Mucosa of descending colon (tissue), 3 donors: ENCODE results near the gene C16orf90. TPM values are rescaled to one million over a fixed set of nuclear protein-coding genes. Genes with fewer than 3 reads are reported as not detected.

Source experiments
- ATAC-seq: fragments of 200-7000 bp; cut with Tn5 transposase; one replicate; pipeline ENCODE4 v1.9.1; 2020; ENCODE audit warnings: mild to moderate bottlenecking, moderate library complexity
- DNase-seq, 3 donors: peaks; one replicate each; pipeline ENCODE4 v3.0.0-alpha.2; 2020
- H3K36me3 ChIP-seq: fragments of 200-600 bp; one replicate; pipeline ENCODE4 v1.8.0; 2021; ENCODE audit warnings: low read depth, mild to moderate bottlenecking
- H3K4me1 ChIP-seq: fragments of 200-600 bp; one replicate; pipeline ENCODE4 v1.8.0; 2021; ENCODE audit warnings: low read depth, mild to moderate bottlenecking
- H3K4me3 ChIP-seq: fragments of 200-600 bp; one replicate; pipeline ENCODE4 v1.8.0; 2021; ENCODE audit warnings: mild to moderate bottlenecking
- H3K9me3 ChIP-seq: fragments of 200-600 bp; one replicate; pipeline ENCODE4 v1.8.0; 2021; ENCODE audit warnings: mild to moderate bottlenecking
- CTCF ChIP-seq: fragments of 200-600 bp; IDR thresholded peaks from one replicate; pipeline ENCODE4 v1.8.0; 2022; ENCODE audit warnings: antibody characterized with exemption, mild to moderate bottlenecking
- intact Hi-C, 2 donors: fragments of 100-400 bp; cut with DNase I in 1 of 2; cut with micrococcal nuclease in 1 of 2; formaldehyde crosslinking; loops; one replicate each; pipeline versions ENCODE4 v1.11.0 to v1.11.1; 2022; cut with DNase I, micrococcal nuclease
- total RNA-seq, 3 donors: library from RNA; stranded (reverse); fragmentation: NEBNext Ultra II Directional in 2 of 3; extraction: Animal tissue kit (Norgen Biotek cat#: 25700) in 2 of 3; gene quantifications; one replicate each; pipeline versions ENCODE4 v1.2.1 to v1.2.4, GENCODE V29; 2021 to 2023
- donor health status: DM: no; HTN: no; CAD: no; lungs with moderate emphysema.
- donor health status: DM: no; HTN: no; CAD: no.
- donor health status: DM: no; HTN: yes; CAD: no.

The C16orf90 gene
- total RNA-seq, 3 donors from 2014 or later, result not detected

GRCh38 chr16:3525951-3526350, 30.7 kb upstream of the C16orf90 start:
- peaks cover 4% of the 10 kb centered on the region for H3K36me3 ChIP-seq
- no peaks in the 10 kb centered on the region for H3K4me1 ChIP-seq
- no peak for DNase-seq
- H3K4me3 ChIP-seq, result no peak overlapping the region
- no peak for TF ChIP-seq CTCF
- no peak for ATAC-seq
- intact Hi-C loops, result no loop called here
- H3K9me3 ChIP-seq, result no peaks in the 10 kb centered on the region

- TF ChIP-seq CTCF, result no peak
- intact Hi-C loops, result no loop called here
- peaks cover 4% of the 10 kb centered on the region for H3K36me3 ChIP-seq
- DNase-seq (no peak), ATAC-seq (no peak)
- H3K4me1 ChIP-seq, result no peaks in the 10 kb centered on the region
- no peak overlapping the region for H3K4me3 ChIP-seq
- no peaks in the 10 kb centered on the region for H3K9me3 ChIP-seq
Observed at GRCh38 chr16:3523281-3523680, 28.0 kb upstream of the C16orf90 start.

- no peak for TF ChIP-seq CTCF
- no peak overlapping the region for H3K4me3 ChIP-seq
- no peak for ATAC-seq
- no peaks in the 10 kb centered on the region for H3K4me1 ChIP-seq
- intact Hi-C loops, result no loop called here
- H3K9me3 ChIP-seq, result no peaks in the 10 kb centered on the region
- H3K36me3 ChIP-seq, result peaks cover 4% of the 10 kb centered on the region
- DNase-seq, result no peak
Observed at GRCh38 chr16:3520841-3521240, 25.6 kb upstream of the C16orf90 start.

- Histone ChIP-seq H3K9me3 (no peaks in the 10 kb centered on the region), H3K4me3 (no peak overlapping the region), H3K36me3 (peaks cover 4% of the 10 kb centered on the region), H3K4me1 (no peaks in the 10 kb centered on the region)
- ATAC-seq (no peak), DNase-seq (no peak)
- no peak for TF ChIP-seq CTCF
- intact Hi-C loops, result no loop called here
Observed at GRCh38 chr16:3520413-3520812, 25.1 kb upstream of the C16orf90 start.

- no peaks in the 10 kb centered on the region for H3K36me3 ChIP-seq
Observed at GRCh38 chr16:3519581-3519980, 24.3 kb upstream of the C16orf90 start.

More at GRCh38 chr16:3519581-3519980, 24.3 kb upstream of the C16orf90 start:
- H3K4me3 ChIP-seq, result no peak overlapping the region
- H3K9me3 ChIP-seq, result no peaks in the 10 kb centered on the region
- no peaks in the 10 kb centered on the region for H3K4me1 ChIP-seq
- intact Hi-C loops, result no loop called here
- no peak for TF ChIP-seq CTCF
- no peak for ATAC-seq
- DNase-seq, result no peak
